Activated B cell treated with CpG ODN at 0.5 μM for 24 hours (primary cell): ENCODE data around the gene TSKU. TPM values are rescaled to one million over a fixed set of nuclear protein-coding genes. Genes with fewer than 3 reads are reported as not detected.

Source experiments
- ATAC-seq: fragments of 200-7000 bp; cut with Tn5 transposase; one replicate; pipeline ENCODE4 v1.10.0; 2021; ENCODE audit warnings: low read depth, mild to moderate bottlenecking, moderate library complexity
- CTCF ChIA-PET: fragments of 350-600 bp; sonication (Branson Sonifier 250); formaldehyde crosslinking; loops from one replicate; lab custom pipeline; 2021; ENCODE audit warnings: antibody characterized with exemption; lab: Charles Lee
- POLR2A ChIA-PET: fragments of 350-600 bp; sonication (Branson Sonifier 250); formaldehyde crosslinking; loops from one replicate; lab custom pipeline; 2021; ENCODE audit warnings: antibody characterized with exemption; lab: Charles Lee
- DNase-seq: peaks from one replicate; pipeline ENCODE4 v3.0.0; 2022
- H3K27ac Mint-ChIP-seq: one replicate; pipeline ENCODE4 v1.8.0; 2020; ENCODE audit warnings: mixed read lengths
- H3K27me3 Mint-ChIP-seq: one replicate; pipeline ENCODE4 v1.8.0; 2021; ENCODE audit warnings: mixed read lengths
- H3K36me3 Mint-ChIP-seq: one replicate; pipeline ENCODE4 v1.8.0; 2021; ENCODE audit warnings: low read depth, mixed read lengths
- H3K4me1 Mint-ChIP-seq: one replicate; pipeline ENCODE4 v1.8.0; 2021; ENCODE audit warnings: mixed read lengths
- H3K4me3 Mint-ChIP-seq: one replicate; pipeline ENCODE4 v1.8.0; 2020; ENCODE audit warnings: mild to moderate bottlenecking, mixed read lengths
- H3K9me3 Mint-ChIP-seq: one replicate; pipeline ENCODE4 v1.8.0; 2020; ENCODE audit warnings: mixed read lengths
- CTCF ChIP-seq: fragments of 200-600 bp; IDR thresholded peaks from one replicate; pipeline ENCODE4 v1.8.0; 2022; ENCODE audit warnings: antibody characterized with exemption, mild to moderate bottlenecking
- intact Hi-C: fragments of 100-400 bp; cut with micrococcal nuclease; formaldehyde crosslinking; loops from one replicate; pipeline ENCODE4 v1.15.1; 2024
- total RNA-seq: library from RNA; stranded (reverse); gene quantifications from 2 replicates; pipeline ENCODE4 v1.2.3, GENCODE V29; 2022

Gene TSKU
- total RNA-seq, 1 donor from 2014 or later, result not detected

DNA sequence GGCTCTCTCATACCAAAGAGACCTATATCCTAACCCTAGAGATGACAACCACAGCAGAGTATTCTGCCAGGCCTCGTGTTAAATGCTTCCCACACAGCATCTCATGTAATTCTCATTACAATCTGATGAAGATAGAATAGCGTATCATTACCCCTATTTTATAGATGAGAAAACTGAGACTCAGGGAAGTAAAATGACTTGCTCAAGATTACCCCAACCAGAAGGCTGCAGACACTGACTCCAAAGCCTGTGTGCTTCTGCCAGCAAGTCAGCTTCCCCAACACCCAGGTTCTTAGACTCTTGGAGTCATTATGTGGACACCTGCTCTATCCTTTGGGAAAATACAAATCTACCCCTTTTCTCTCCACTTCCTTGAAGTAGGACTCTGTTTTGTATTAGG, 23.6 kb upstream of the TSKU start:
- CTCF ChIA-PET, result interaction anchor here (0.6 kb wide), 1 partner anchor 13 kb away, joined by 3 read pairs; no protein-coding TSS in a partner anchor
- Mint-ChIP-seq H3K27me3 (peaks cover under 1% of the 10 kb centered on the region), H3K9me3 (no peaks in the 10 kb centered on the region), H3K4me3 (no peak overlapping the region), H3K36me3 (no peaks in the 10 kb centered on the region), H3K27ac (no peak overlapping the region), H3K4me1 (no peaks in the 10 kb centered on the region)
- POLR2A ChIA-PET, result no interaction called here
- intact Hi-C loops, result no loop called here
- TF ChIP-seq CTCF, result no peak
- ATAC-seq (no peak), DNase-seq (no peak)

DNA sequence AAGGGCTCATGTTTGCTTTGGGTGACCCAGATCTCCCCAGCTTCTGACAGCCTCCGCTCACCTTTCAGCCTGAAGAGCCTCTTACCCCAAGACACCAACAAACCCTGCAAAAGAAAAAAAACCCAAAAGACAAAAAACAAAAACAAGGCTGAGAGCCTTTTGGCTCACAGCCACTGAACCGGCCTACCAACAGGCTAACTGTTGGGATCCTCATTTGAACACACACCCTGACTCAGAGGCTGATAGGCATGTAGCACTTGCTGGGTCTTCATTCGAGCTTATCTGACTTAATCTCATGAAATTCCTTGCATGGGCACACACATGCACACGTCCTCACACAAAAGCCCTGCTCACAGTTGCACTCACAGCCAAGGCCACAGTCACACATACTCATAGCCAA, 22.9 kb upstream of the TSKU start:
- CTCF ChIA-PET, result interaction anchor here (0.6 kb wide), 1 partner anchor 13 kb away, joined by 3 read pairs; no protein-coding TSS in a partner anchor
- Mint-ChIP-seq H3K27me3 (peaks cover 3% of the 10 kb centered on the region), H3K27ac (no peak overlapping the region), H3K4me3 (no peak overlapping the region), H3K4me1 (no peaks in the 10 kb centered on the region), H3K9me3 (no peaks in the 10 kb centered on the region), H3K36me3 (no peaks in the 10 kb centered on the region)
- intact Hi-C loops, result no loop called here
- POLR2A ChIA-PET, result interaction anchor here (0.5 kb wide), 1 partner anchor 164 kb away, joined by 4 read pairs; no protein-coding TSS in a partner anchor
- DNase-seq (no peak), ATAC-seq (no peak)
- TF ChIP-seq CTCF, result no peak

- TF ChIP-seq CTCF, result no peak
- no peak overlapping the region for H3K4me3 Mint-ChIP-seq
- H3K36me3 Mint-ChIP-seq, result no peaks in the 10 kb centered on the region
- no peaks in the 10 kb centered on the region for H3K4me1 Mint-ChIP-seq
- H3K9me3 Mint-ChIP-seq, result no peaks in the 10 kb centered on the region
- peaks cover 3% of the 10 kb centered on the region for H3K27me3 Mint-ChIP-seq
- ChIA-PET CTCF (no interaction called here), POLR2A (no interaction called here)
- ATAC-seq (no peak), DNase-seq (no peak)
- intact Hi-C loops, result no loop called here
- no peak overlapping the region for H3K27ac Mint-ChIP-seq
These were observed 21.3 kb upstream of the TSKU start for GRCh38 chr11:76761718-76762355.

DNA sequence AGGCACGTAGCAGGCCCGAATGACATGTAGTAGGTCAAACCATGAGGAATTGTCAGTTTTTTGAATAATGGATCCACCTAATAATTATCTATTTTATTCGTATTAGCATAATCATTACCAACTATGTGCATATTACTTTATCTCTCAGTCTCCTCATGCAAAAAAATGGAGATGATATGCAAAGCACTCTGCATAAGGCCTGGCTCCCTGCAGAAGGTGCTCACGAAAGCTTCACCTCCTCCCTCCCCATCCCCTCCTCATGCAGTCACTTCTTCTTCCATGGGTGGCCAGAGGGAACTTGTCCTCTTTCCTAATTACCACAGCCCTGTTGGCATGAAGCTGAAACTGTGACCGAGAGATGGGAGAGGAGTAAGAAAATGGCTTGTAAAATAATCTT, 20.8 kb upstream of the TSKU start:
- H3K9me3 Mint-ChIP-seq, result no peaks in the 10 kb centered on the region

More for the DNA sequence above, 20.8 kb upstream of the TSKU start:
- ATAC-seq (no peak), DNase-seq (no peak)
- ChIA-PET POLR2A (no interaction called here), CTCF (no interaction called here)
- Mint-ChIP-seq H3K27me3 (peaks cover 3% of the 10 kb centered on the region), H3K4me1 (no peaks in the 10 kb centered on the region), H3K27ac (no peak overlapping the region), H3K4me3 (no peak overlapping the region), H3K36me3 (no peaks in the 10 kb centered on the region)
- intact Hi-C loops, result no loop called here
- TF ChIP-seq CTCF, result no peak
